WTC11 (cell line): ENCODE results near the gene RAC2. TPM values are rescaled to one million over a fixed set of nuclear protein-coding genes. Genes with fewer than 3 reads are reported as not detected.

Experiments
- ATAC-seq: fragments of 200-7000 bp; cut with Tn5 transposase; 2 replicates; pipeline ENCODE4 v1.10.0; 2021; ENCODE audit warnings: mild to moderate bottlenecking, moderate library complexity
- CTCF ChIA-PET: fragments of 300-600 bp; sonication (Branson Sonifier 250); formaldehyde crosslinking; loops from one replicate; lab custom pipeline; 2021; ENCODE audit warnings: antibody characterized with exemption; lab: Charles Lee
- POLR2A ChIA-PET: fragments of 350-600 bp; sonication (Branson Sonifier 250); formaldehyde crosslinking; loops from one replicate; lab custom pipeline; 2021; ENCODE audit warnings: antibody characterized with exemption; lab: Charles Lee
- DNase-seq: peaks from one replicate; pipeline ENCODE4 v3.0.0; 2021; ENCODE audit warnings: low spot score
- H3K27ac Mint-ChIP-seq: 2 replicates; pipeline ENCODE4 v1.8.0; 2021; ENCODE audit warnings: mixed read lengths
- H3K27me3 Mint-ChIP-seq: 2 replicates; pipeline ENCODE4 v1.8.0; 2021; ENCODE audit warnings: low read depth, mild to moderate bottlenecking, moderate library complexity, mixed read lengths
- H3K36me3 Mint-ChIP-seq: 2 replicates; pipeline ENCODE4 v1.8.0; 2021; ENCODE audit warnings: mixed read lengths
- H3K4me1 Mint-ChIP-seq: 2 replicates; pipeline ENCODE4 v1.8.0; 2022; ENCODE audit warnings: mixed read lengths
- H3K4me3 Mint-ChIP-seq: 2 replicates; pipeline ENCODE4 v1.8.0; 2021; ENCODE audit warnings: mild to moderate bottlenecking, moderate library complexity, mixed read lengths
- H3K9me3 Mint-ChIP-seq: 2 replicates; pipeline ENCODE4 v1.8.0; 2021; ENCODE audit warnings: mixed read lengths
- ATF1 ChIP-seq: sonication (generic); formaldehyde crosslinking; IDR thresholded peaks from 2 replicates; pipeline ENCODE4 v1.8.1; 2023; ENCODE audit warnings: mild to moderate bottlenecking, moderate library complexity, missing genetic modification reagents
- ETV6 ChIP-seq: sonication (generic); formaldehyde crosslinking; IDR thresholded peaks from 2 replicates; pipeline ENCODE4 v1.8.1; 2022; ENCODE audit warnings: mild to moderate bottlenecking, missing genetic modification reagents
- GTF2I ChIP-seq: fragments of 250-450 bp; sonication (Bioruptor Pico); conservative IDR thresholded peaks from 2 replicates; pipeline ENCODE4 v1.4.0; 2021; ENCODE audit warnings: mild to moderate bottlenecking
- PRRX2 ChIP-seq: fragments of 250-450 bp; sonication (Bioruptor Pico); IDR thresholded peaks from 2 replicates; pipeline ENCODE4 v1.8.0; 2021; ENCODE audit warnings: mild to moderate bottlenecking
- TEAD4 ChIP-seq: sonication (generic); formaldehyde crosslinking; IDR thresholded peaks from 2 replicates; pipeline ENCODE4 v1.8.0; 2022; ENCODE audit warnings: mild to moderate bottlenecking, missing genetic modification reagents
- ZNF121 ChIP-seq: sonication (generic); formaldehyde crosslinking; IDR thresholded peaks from 2 replicates; pipeline ENCODE4 v1.8.0; 2023; ENCODE audit warnings: missing genetic modification reagents
- ZNF138 ChIP-seq: sonication (generic); formaldehyde crosslinking; conservative IDR thresholded peaks from 2 replicates; pipeline ENCODE4 v1.8.1; 2022; ENCODE audit warnings: mild to moderate bottlenecking, moderate library complexity, missing genetic modification reagents
- ZNF396 ChIP-seq: fragments of 250-450 bp; sonication (Bioruptor Pico); IDR thresholded peaks from 2 replicates; pipeline ENCODE4 v1.8.0; 2021; ENCODE audit warnings: mild to moderate bottlenecking, moderate library complexity, borderline replicate concordance
- total RNA-seq: library from RNA; stranded (reverse); gene quantifications from 3 replicates; pipeline ENCODE4 v1.2.3, GENCODE V29; 2021
- TF ChIP-seq, protein P1 (sequence below): sonication (generic); formaldehyde crosslinking; IDR thresholded peaks from 2 replicates; pipeline ENCODE4 v1.8.0; 2022; ENCODE audit warnings: mild to moderate bottlenecking, missing genetic modification reagents
- TF ChIP-seq, protein P2 (sequence below): sonication (generic); formaldehyde crosslinking; IDR thresholded peaks from 2 replicates; pipeline ENCODE4 v1.8.0; 2022; ENCODE audit warnings: mild to moderate bottlenecking, missing genetic modification reagents
- TF ChIP-seq, protein P3 (sequence below): fragments of 250-450 bp; sonication (Bioruptor Pico); IDR thresholded peaks from 2 replicates; pipeline ENCODE4 v2.1.2; 2022; ENCODE audit warnings: mild to moderate bottlenecking, moderate library complexity
- TF ChIP-seq, protein P4 (sequence below): sonication (generic); formaldehyde crosslinking; IDR thresholded peaks from 2 replicates; pipeline ENCODE4 v1.8.0; 2023; ENCODE audit warnings: mild to moderate bottlenecking, missing genetic modification reagents
- TF ChIP-seq, protein P5 (sequence below): sonication (generic); formaldehyde crosslinking; conservative IDR thresholded peaks from 2 replicates; pipeline ENCODE4 v1.8.1; 2023; ENCODE audit warnings: mild to moderate bottlenecking, low read depth, missing genetic modification reagents, moderate library complexity
- TF ChIP-seq, protein P6 (sequence below): sonication (generic); formaldehyde crosslinking; IDR thresholded peaks from 2 replicates; pipeline ENCODE4 v1.8.1; 2023; ENCODE audit warnings: mild to moderate bottlenecking, missing genetic modification reagents, borderline replicate concordance
- TF ChIP-seq, protein P7 (sequence below): sonication (generic); formaldehyde crosslinking; IDR thresholded peaks from 2 replicates; pipeline ENCODE4 v1.8.0; 2023; ENCODE audit warnings: missing genetic modification reagents
- TF ChIP-seq, protein P8 (sequence below): fragments of 250-450 bp; sonication (Bioruptor Pico); IDR thresholded peaks from 2 replicates; pipeline ENCODE4 v1.9.0; 2021; ENCODE audit warnings: moderate library complexity, mild to moderate bottlenecking, inconsistent platforms, borderline replicate concordance

The RAC2 gene
- total RNA-seq, 1 experiment from 2014 or later, result 3.6 TPM

DNA sequence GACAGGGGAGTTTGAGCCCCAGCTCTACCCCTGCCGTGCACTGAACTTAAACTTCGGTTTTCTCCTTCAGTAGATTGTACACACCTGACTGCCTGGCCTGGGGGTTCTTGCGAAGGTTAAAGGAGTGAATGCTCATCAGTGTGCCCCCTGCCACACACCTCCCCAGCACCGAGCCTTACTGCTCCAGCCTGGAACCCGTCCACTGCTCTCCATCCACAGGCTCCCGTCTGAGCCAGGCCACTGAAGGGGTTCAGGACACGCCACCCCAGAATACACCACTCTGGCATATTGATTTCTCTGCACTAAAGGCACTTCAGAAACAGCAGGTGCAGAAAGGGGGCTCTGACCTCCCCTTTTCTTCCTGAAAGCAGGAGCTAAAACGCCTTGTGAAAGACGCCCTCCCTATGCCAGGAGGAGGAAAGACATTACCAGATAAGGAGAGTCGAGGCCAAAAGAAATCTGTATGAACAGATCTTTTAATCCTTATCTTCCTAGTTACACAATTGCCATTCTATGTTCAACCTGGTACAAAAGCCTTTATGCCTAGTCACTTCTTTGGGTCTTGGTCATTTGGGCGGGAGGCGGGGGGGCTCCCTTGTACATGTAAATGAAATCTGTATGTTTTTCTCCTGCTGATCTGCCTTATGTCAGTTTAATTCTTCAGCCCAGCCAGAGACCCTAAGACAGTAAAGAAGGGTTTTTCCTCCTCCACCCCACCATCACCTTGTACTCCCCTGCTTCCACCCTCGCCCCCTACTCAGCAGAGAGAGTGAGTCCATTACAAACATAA, 29.9 kb downstream of the RAC2 start:
- H3K4me1 Mint-ChIP-seq, result peaks cover 12% of the 10 kb centered on the region
- H3K27ac Mint-ChIP-seq, result peak overlapping the region; percentile 15; the same call in 1 of the 2 replicates
- peaks cover 7% of the 10 kb centered on the region for H3K27me3 Mint-ChIP-seq
- DNase-seq, result no peak
- no peak for ATAC-seq
- POLR2A ChIA-PET, result no interaction called here
- H3K9me3 Mint-ChIP-seq, result no peaks in the 10 kb centered on the region
- TF ChIP-seq, protein P1, sequence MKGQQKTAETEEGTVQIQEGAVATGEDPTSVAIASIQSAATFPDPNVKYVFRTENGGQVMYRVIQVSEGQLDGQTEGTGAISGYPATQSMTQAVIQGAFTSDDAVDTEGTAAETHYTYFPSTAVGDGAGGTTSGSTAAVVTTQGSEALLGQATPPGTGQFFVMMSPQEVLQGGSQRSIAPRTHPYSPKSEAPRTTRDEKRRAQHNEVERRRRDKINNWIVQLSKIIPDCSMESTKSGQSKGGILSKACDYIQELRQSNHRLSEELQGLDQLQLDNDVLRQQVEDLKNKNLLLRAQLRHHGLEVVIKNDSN (CRISPR knock-in tag), result no peak
- no peak for TF ChIP-seq PRRX2
- TF ChIP-seq, protein P2, sequence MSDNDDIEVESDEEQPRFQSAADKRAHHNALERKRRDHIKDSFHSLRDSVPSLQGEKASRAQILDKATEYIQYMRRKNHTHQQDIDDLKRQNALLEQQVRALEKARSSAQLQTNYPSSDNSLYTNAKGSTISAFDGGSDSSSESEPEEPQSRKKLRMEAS (CRISPR knock-in tag), result no peak
- TF ChIP-seq ETV6 (CRISPR knock-in tag), result no peak
- TF ChIP-seq, protein P3, sequence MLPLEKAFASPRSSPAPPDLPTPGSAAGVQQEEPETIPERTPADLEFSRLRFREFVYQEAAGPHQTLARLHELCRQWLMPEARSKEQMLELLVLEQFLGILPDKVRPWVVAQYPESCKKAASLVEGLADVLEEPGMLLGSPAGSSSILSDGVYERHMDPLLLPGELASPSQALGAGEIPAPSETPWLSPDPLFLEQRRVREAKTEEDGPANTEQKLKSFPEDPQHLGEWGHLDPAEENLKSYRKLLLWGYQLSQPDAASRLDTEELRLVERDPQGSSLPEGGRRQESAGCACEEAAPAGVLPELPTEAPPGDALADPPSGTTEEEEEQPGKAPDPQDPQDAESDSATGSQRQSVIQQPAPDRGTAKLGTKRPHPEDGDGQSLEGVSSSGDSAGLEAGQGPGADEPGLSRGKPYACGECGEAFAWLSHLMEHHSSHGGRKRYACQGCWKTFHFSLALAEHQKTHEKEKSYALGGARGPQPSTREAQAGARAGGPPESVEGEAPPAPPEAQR (CRISPR knock-in tag), result no peak
- TF ChIP-seq ZNF121 (CRISPR knock-in tag), result no peak
- TF ChIP-seq, protein P4, sequence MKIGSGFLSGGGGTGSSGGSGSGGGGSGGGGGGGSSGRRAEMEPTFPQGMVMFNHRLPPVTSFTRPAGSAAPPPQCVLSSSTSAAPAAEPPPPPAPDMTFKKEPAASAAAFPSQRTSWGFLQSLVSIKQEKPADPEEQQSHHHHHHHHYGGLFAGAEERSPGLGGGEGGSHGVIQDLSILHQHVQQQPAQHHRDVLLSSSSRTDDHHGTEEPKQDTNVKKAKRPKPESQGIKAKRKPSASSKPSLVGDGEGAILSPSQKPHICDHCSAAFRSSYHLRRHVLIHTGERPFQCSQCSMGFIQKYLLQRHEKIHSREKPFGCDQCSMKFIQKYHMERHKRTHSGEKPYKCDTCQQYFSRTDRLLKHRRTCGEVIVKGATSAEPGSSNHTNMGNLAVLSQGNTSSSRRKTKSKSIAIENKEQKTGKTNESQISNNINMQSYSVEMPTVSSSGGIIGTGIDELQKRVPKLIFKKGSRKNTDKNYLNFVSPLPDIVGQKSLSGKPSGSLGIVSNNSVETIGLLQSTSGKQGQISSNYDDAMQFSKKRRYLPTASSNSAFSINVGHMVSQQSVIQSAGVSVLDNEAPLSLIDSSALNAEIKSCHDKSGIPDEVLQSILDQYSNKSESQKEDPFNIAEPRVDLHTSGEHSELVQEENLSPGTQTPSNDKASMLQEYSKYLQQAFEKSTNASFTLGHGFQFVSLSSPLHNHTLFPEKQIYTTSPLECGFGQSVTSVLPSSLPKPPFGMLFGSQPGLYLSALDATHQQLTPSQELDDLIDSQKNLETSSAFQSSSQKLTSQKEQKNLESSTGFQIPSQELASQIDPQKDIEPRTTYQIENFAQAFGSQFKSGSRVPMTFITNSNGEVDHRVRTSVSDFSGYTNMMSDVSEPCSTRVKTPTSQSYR (CRISPR knock-in tag), result no peak
- TF ChIP-seq, protein P5, sequence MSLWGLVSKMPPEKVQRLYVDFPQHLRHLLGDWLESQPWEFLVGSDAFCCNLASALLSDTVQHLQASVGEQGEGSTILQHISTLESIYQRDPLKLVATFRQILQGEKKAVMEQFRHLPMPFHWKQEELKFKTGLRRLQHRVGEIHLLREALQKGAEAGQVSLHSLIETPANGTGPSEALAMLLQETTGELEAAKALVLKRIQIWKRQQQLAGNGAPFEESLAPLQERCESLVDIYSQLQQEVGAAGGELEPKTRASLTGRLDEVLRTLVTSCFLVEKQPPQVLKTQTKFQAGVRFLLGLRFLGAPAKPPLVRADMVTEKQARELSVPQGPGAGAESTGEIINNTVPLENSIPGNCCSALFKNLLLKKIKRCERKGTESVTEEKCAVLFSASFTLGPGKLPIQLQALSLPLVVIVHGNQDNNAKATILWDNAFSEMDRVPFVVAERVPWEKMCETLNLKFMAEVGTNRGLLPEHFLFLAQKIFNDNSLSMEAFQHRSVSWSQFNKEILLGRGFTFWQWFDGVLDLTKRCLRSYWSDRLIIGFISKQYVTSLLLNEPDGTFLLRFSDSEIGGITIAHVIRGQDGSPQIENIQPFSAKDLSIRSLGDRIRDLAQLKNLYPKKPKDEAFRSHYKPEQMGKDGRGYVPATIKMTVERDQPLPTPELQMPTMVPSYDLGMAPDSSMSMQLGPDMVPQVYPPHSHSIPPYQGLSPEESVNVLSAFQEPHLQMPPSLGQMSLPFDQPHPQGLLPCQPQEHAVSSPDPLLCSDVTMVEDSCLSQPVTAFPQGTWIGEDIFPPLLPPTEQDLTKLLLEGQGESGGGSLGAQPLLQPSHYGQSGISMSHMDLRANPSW (CRISPR knock-in tag), result no peak
- TF ChIP-seq ZNF396 (CRISPR knock-in tag), result no peak
- no peak for TF ChIP-seq GTF2I (CRISPR knock-in tag)
- TF ChIP-seq, protein P6, sequence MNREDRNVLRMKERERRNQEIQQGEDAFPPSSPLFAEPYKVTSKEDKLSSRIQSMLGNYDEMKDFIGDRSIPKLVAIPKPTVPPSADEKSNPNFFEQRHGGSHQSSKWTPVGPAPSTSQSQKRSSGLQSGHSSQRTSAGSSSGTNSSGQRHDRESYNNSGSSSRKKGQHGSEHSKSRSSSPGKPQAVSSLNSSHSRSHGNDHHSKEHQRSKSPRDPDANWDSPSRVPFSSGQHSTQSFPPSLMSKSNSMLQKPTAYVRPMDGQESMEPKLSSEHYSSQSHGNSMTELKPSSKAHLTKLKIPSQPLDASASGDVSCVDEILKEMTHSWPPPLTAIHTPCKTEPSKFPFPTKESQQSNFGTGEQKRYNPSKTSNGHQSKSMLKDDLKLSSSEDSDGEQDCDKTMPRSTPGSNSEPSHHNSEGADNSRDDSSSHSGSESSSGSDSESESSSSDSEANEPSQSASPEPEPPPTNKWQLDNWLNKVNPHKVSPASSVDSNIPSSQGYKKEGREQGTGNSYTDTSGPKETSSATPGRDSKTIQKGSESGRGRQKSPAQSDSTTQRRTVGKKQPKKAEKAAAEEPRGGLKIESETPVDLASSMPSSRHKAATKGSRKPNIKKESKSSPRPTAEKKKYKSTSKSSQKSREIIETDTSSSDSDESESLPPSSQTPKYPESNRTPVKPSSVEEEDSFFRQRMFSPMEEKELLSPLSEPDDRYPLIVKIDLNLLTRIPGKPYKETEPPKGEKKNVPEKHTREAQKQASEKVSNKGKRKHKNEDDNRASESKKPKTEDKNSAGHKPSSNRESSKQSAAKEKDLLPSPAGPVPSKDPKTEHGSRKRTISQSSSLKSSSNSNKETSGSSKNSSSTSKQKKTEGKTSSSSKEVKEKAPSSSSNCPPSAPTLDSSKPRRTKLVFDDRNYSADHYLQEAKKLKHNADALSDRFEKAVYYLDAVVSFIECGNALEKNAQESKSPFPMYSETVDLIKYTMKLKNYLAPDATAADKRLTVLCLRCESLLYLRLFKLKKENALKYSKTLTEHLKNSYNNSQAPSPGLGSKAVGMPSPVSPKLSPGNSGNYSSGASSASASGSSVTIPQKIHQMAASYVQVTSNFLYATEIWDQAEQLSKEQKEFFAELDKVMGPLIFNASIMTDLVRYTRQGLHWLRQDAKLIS (CRISPR knock-in tag), result no peak
- no peak for TF ChIP-seq ZNF138
- TF ChIP-seq TEAD4, result no peak
- no peak for TF ChIP-seq ATF1 (CRISPR knock-in tag)
- TF ChIP-seq, protein P7, sequence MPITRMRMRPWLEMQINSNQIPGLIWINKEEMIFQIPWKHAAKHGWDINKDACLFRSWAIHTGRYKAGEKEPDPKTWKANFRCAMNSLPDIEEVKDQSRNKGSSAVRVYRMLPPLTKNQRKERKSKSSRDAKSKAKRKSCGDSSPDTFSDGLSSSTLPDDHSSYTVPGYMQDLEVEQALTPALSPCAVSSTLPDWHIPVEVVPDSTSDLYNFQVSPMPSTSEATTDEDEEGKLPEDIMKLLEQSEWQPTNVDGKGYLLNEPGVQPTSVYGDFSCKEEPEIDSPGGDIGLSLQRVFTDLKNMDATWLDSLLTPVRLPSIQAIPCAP (CRISPR knock-in tag), result no peak
- TF ChIP-seq, protein P8, sequence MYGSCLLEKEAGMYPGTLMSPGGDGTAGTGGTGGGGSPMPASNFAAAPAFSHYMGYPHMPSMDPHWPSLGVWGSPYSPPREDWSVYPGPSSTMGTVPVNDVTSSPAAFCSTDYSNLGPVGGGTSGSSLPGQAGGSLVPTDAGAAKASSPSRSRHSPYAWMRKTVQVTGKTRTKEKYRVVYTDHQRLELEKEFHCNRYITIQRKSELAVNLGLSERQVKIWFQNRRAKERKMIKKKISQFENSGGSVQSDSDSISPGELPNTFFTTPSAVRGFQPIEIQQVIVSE (CRISPR knock-in tag), result no peak
- CTCF ChIA-PET, result interaction anchor here (4.8 kb wide), 1 partner anchor 14 kb away, joined by 21 read pairs; no protein-coding TSS in a partner anchor
- no peak overlapping the region for H3K4me3 Mint-ChIP-seq
- no peaks in the 10 kb centered on the region for H3K36me3 Mint-ChIP-seq
